C4-2B (cell line): ENCODE measurements around the gene MRPL55.

ENCODE experiments used
- CTCF ChIP-seq: fragments of 450-650 bp; conservative IDR thresholded peaks from 2 replicates; pipeline ENCODE4 v1.5.1; 2017; ENCODE audit warnings: mild to moderate bottlenecking
- ZFX ChIP-seq: fragments of 450-650 bp; IDR thresholded peaks from 2 replicates; pipeline ENCODE4 v1.6.1; 2017

DNA sequence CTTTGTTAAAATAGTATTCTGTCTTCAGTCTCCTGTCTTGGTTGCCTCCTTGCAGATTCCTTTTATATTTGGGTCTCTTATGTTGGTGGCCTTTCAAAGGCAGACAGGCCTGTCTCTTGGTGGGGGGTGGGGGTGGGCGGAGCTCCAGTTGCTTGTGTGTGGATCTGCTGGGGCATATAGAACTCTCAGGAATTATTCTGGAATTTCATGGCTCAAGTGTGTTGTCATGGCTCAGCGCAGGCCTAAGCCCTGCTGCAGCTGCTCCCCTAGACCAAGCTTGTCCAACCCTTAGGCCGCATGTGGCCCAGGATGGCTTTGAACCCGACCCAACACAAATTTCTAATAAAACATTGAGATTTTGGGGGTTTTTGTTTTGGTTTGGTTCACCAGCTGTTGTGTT lies 13.9 kb downstream of the MRPL55 start:
- TF ChIP-seq CTCF (no peak), ZFX (no peak)
